ENCODE data around the gene OXCT1.
"Not testable (repeated sequence)": the region's sequence is repeated elsewhere in the genome, so short reads cannot be mapped to it uniquely, and the experiment has no call there.

Gene OXCT1

GRCh38 chr5:41848983-41849382 is 21.2 kb downstream of the OXCT1 start:
- DNase-seq = no peak
- no peak for ATAC-seq
- peaks cover 15% of the 10 kb centered on the region for H3K4me1 Mint-ChIP-seq
- no peak overlapping the region for H3K27ac Mint-ChIP-seq
- no peaks in the 10 kb centered on the region for H3K9me3 Mint-ChIP-seq
- no peak overlapping the region for H3K4me3 Mint-ChIP-seq
- H3K27me3 Mint-ChIP-seq = no peaks in the 10 kb centered on the region

GRCh38 chr5:41845751-41846150 is 24.5 kb downstream of the OXCT1 start:
- ATAC-seq, H3K27me3 Mint-ChIP-seq, H3K4me3 Mint-ChIP-seq: not testable (repeated sequence)

DNA sequence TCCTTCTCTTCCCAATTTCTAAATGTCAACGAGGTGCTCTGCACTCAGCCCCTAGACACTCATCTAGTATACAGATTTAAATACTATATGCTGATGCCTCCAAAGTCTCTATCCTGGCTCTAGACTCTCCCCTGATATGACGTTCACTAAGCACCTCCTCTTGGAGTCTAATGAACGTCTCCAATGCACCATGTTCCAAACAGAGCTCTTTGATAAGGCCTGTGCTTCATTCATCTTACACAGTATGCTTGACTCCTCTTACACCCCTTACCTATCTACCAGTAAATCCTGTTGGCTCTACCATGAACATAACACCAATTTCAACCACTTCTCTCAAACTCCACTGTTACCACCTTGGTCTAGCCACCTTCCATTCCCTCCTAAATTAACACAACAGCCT is 25.7 kb downstream of the OXCT1 start:
- Mint-ChIP-seq H3K27me3 (no peaks in the 10 kb centered on the region), H3K4me3 (no peak overlapping the region), H3K9me3 (no peaks in the 10 kb centered on the region), H3K27ac (no peak overlapping the region), H3K4me1 (no peaks in the 10 kb centered on the region)
- ATAC-seq (no peak), DNase-seq (no peak)

More at GRCh38 chr5:41845751-41846150, 24.5 kb downstream of the OXCT1 start:
- not testable (repeated sequence) for H3K4me1 Mint-ChIP-seq, H3K27ac Mint-ChIP-seq, DNase-seq, H3K9me3 Mint-ChIP-seq

DNA sequence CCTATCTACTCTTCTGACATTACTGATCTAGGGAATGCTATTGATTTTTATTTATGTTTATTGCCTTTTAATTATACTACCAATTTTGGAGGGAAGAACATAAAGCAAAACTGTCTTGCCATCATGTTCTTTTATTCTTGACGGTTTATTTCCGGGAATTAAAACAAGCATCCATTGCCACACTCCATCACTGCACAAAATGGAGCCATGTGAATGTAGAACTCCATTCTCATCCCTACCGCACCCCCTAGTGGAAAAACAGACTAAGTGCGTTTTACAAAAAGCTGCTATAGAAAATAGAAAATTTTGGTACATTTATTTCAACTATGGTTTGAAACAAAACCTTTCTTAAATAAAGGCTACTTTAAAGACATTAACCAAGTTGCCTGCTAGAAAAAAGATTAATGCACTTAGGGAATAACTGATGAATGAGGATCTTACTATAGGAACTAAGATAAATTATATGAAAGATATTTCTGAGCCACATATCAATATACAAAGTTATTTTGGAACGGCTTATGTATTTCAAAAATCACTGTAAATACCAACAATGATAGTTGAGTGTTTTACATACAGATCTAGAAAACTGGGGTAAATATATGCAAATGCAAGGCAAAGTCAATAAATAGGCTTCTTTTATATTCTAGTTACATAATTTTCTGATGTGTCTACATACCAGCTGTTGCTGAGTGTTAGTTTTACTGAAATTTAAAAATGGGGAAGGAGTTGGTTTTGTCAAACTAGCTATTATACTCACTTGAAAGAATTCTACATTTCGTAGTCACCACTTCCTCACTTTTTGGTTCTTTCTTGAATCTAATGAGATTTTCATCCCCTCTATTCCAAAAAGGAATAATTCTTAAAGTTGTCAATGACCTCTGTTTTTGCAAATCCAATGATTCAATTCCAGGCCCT is 26.5 kb downstream of the OXCT1 start:
- Mint-ChIP-seq H3K4me1 (no peaks in the 10 kb centered on the region), H3K27ac (no peak overlapping the region), H3K9me3 (no peaks in the 10 kb centered on the region), H3K27me3 (no peaks in the 10 kb centered on the region), H3K4me3 (no peak overlapping the region)
- ATAC-seq = peak; percentile 63
- no peak for DNase-seq

DNA sequence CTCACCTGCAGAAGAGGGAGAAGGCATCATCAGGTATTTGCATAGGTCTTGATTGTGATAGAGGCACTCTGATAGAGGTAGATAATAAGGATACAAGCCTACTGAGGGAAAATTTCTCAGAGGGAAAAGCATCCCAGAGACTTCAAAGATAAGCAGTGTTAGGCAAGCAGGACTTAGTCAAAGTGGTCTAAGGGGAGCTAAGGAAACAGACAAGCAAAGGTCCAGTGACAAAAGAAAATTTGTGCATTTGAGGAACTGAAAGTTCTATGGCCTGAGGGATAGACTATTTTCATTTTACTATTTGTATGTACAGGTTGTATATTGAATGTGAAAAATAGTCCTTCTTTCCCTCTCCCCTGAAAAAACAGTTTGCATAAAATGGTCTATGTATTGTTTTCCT is 27.4 kb downstream of the OXCT1 start:
- no peak overlapping the region for H3K4me3 Mint-ChIP-seq
- H3K4me1 Mint-ChIP-seq = no peaks in the 10 kb centered on the region
- no peak for ATAC-seq
- H3K27ac Mint-ChIP-seq = no peak overlapping the region
- H3K9me3 Mint-ChIP-seq = no peaks in the 10 kb centered on the region
- H3K27me3 Mint-ChIP-seq = no peaks in the 10 kb centered on the region
- DNase-seq = no peak

DNA sequence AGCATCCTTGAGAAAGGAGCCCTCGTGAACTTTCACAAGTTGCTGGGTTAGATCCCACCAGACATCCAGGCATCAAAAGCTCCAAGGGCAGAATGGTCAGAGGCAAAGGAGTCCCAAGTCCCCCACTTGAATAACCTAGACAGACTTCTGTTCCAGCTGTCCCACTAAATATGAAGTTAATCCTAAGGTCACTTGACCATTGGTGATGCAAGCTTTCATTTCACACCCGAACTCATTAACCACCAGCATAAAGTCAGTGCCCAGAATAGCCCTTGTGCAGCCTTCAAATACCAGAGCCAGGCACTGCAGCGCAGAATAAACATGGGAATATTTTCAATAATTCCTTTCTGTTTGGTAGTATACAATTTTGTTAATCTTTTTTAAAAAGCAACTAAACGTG is 28.9 kb downstream of the OXCT1 start:
- H3K4me1 Mint-ChIP-seq = peaks cover 10% of the 10 kb centered on the region
- H3K9me3 Mint-ChIP-seq = no peaks in the 10 kb centered on the region
- H3K27me3 Mint-ChIP-seq = no peaks in the 10 kb centered on the region
- H3K27ac Mint-ChIP-seq = no peak overlapping the region
- DNase-seq = no peak
- no peak for ATAC-seq
- H3K4me3 Mint-ChIP-seq = no peak overlapping the region

GRCh38 chr5:41840251-41840650 is 30.0 kb downstream of the OXCT1 start:
- Mint-ChIP-seq H3K27ac (no peak overlapping the region), H3K4me1 (peaks cover 18% of the 10 kb centered on the region), H3K9me3 (no peaks in the 10 kb centered on the region), H3K27me3 (no peaks in the 10 kb centered on the region), H3K4me3 (no peak overlapping the region)
- ATAC-seq (no peak), DNase-seq (no peak)

DNA sequence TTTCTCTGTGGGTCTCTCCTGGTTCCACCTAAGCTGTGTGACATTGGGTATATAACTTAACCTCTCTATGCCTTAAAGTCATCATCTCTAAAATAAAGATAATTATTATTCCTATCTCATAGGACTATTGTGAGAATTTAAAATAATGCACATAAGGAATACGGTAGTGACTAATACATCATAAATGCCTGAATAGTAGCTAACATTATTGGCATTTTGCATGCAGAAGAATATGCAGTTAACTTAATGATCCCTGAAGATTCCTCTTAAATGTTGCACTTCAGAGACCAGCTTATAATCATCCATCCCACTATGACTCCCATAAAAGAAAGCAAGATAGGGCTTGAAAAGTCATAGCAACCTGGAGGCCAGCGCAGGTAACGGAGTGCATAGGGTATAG is 32.4 kb downstream of the OXCT1 start:
- no peak overlapping the region for H3K4me3 Mint-ChIP-seq
- DNase-seq (no peak), ATAC-seq (no peak)
- H3K4me1 Mint-ChIP-seq = peaks cover 32% of the 10 kb centered on the region
- no peaks in the 10 kb centered on the region for H3K9me3 Mint-ChIP-seq
- H3K27me3 Mint-ChIP-seq = no peaks in the 10 kb centered on the region
- no peak overlapping the region for H3K27ac Mint-ChIP-seq

GRCh38 chr5:41835645-41836044 is 34.6 kb downstream of the OXCT1 start:
- Mint-ChIP-seq H3K27ac (no peak overlapping the region), H3K4me1 (peaks cover 46% of the 10 kb centered on the region), H3K9me3 (no peaks in the 10 kb centered on the region), H3K27me3 (no peaks in the 10 kb centered on the region), H3K4me3 (no peak overlapping the region)
- DNase-seq (no peak), ATAC-seq (peak; percentile 72)

GRCh38 chr5:41834506-41834905 is 35.7 kb downstream of the OXCT1 start:
- Mint-ChIP-seq H3K4me3 (no peak overlapping the region), H3K9me3 (no peaks in the 10 kb centered on the region), H3K4me1 (peaks cover 46% of the 10 kb centered on the region), H3K27me3 (no peaks in the 10 kb centered on the region), H3K27ac (no peak overlapping the region)
- DNase-seq (no peak), ATAC-seq (no peak)

GRCh38 chr5:41832430-41832829 is 37.8 kb downstream of the OXCT1 start:
- Mint-ChIP-seq H3K4me3 (no peak overlapping the region), H3K27ac (no peak overlapping the region), H3K9me3 (no peaks in the 10 kb centered on the region), H3K4me1 (peaks cover 44% of the 10 kb centered on the region), H3K27me3 (no peaks in the 10 kb centered on the region)
- ATAC-seq (no peak), DNase-seq (no peak)

- H3K4me3 Mint-ChIP-seq = no peak overlapping the region
- DNase-seq = no peak
- peaks cover 0 to 6% of the 10 kb centered on the region in 2 donors for H3K9me3 Mint-ChIP-seq
- peaks cover 34% of the 10 kb centered on the region for H3K4me1 Mint-ChIP-seq
- no peaks in the 10 kb centered on the region for H3K27me3 Mint-ChIP-seq
- ATAC-seq = no peak
- no peak overlapping the region for H3K27ac Mint-ChIP-seq
Measured at GRCh38 chr5:41831155-41831554, 39.1 kb downstream of the OXCT1 start.

DNA sequence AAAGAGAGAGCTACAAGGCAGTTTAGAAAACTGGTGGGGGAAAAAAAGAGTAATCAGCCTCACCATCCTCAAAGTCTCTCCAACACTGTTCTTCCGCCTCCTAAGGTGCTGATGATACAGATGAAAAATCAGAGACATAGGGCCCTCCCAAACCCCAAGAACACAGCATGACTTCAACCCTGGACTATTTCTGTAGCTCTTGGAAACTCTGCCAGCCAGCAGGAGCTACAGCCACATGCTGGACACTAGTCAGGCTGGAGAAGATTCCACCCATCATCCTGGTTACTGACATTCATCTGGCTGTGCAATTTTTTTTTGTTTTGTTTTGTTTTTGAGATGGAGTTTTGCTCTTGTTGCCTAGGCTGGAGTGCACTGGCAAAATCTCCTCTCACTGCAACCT is 42.4 kb downstream of the OXCT1 start:
- Mint-ChIP-seq H3K9me3 (peaks cover 0 to 6% of the 10 kb centered on the region in 2 donors), H3K4me3 (no peak overlapping the region)
- no peak for ATAC-seq

GRCh38 chr5:41822036-41822435 is 48.2 kb downstream of the OXCT1 start:
- Mint-ChIP-seq H3K4me1 (peaks cover 15% of the 10 kb centered on the region), H3K27me3 (no peaks in the 10 kb centered on the region), H3K9me3 (peaks cover 0 to 6% of the 10 kb centered on the region in 2 donors), H3K4me3 (no peak overlapping the region), H3K27ac (no peak overlapping the region)
- no peak for DNase-seq
- ATAC-seq = no peak

More for the DNA sequence above, 42.4 kb downstream of the OXCT1 start:
- no peaks in the 10 kb centered on the region for H3K27me3 Mint-ChIP-seq
- DNase-seq = no peak
- peaks cover 19% of the 10 kb centered on the region for H3K4me1 Mint-ChIP-seq
- no peak overlapping the region for H3K27ac Mint-ChIP-seq

DNA sequence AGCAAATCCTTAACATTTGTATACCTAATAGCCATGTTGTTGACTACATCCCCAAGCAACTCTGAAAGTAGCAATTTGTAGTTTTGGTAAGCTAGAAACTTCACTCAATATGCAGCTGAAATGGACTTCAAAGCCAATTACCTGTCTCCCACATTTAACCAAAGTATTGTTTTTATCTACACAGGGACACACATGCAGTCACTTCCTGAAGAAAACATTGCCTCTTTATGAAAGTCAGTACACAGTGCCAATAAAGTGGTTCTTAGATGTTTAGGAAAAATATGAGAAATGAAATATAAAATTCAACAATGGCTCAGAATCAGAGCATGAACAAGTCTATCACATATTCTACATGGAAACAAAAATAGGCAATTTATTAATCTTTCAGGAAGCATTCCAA is 49.2 kb downstream of the OXCT1 start:
- Mint-ChIP-seq H3K4me3 (no peak overlapping the region), H3K27me3 (no peaks in the 10 kb centered on the region), H3K4me1 (peaks cover 15% of the 10 kb centered on the region), H3K9me3 (no peaks in the 10 kb centered on the region), H3K27ac (no peak overlapping the region)
- ATAC-seq (no peak), DNase-seq (no peak)

DNA sequence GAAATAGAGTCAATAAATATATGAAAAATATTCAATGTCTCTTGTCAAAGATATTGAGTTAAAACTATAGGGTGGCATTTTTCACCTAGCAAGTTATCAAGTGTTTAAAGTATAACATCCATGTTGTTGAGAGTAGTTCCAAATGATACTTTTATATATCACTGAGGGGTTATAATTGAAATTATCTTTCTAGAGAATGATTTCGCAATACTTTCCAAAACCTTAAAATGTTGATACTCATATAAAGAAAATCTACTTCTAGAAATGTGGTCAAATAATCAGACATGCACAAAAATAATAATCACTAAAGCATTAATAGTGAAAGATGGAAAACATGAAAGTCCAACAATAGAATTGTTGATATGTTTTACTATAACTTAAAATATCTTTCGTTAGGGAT is 50.1 kb downstream of the OXCT1 start:
- Mint-ChIP-seq H3K27me3 (no peaks in the 10 kb centered on the region), H3K4me3 (no peak overlapping the region), H3K4me1 (peaks cover 10% of the 10 kb centered on the region), H3K27ac (no peak overlapping the region), H3K9me3 (no peaks in the 10 kb centered on the region)
- DNase-seq (no peak), ATAC-seq (no peak)

Measured in stimulated activated naive CD8-positive, alpha-beta T cell treated with anti-CD3 and anti-CD28 coated beads, Interleukin-15, amount 100 ng/mL, for 72 hours (primary cell).